B cell (primary cell): ENCODE results near the gene D2HGDH. TPM values are rescaled to one million over a fixed set of nuclear protein-coding genes. Genes with fewer than 3 reads are reported as not detected.
"Not testable (repeated sequence)": the region's sequence is repeated elsewhere in the genome, so short reads cannot be mapped to it uniquely, and the experiment has no call there.

Source experiments
- ATAC-seq: fragments of 200-7000 bp; cut with Tn5 transposase; one replicate; pipeline ENCODE4 v1.10.0; 2021; ENCODE audit warnings: low read depth, mild to moderate bottlenecking, moderate number of reproducible peaks, moderate library complexity
- CTCF ChIA-PET: fragments of 350-600 bp; sonication (Branson Sonifier 250); formaldehyde crosslinking; loops from one replicate; lab custom pipeline; 2021; ENCODE audit warnings: antibody characterized with exemption, inconsistent platforms; lab: Charles Lee
- POLR2A ChIA-PET: fragments of 350-600 bp; sonication (Branson Sonifier 250); formaldehyde crosslinking; loops from one replicate; lab custom pipeline; 2021; ENCODE audit warnings: antibody characterized with exemption; lab: Charles Lee
- DNase-seq: peaks from one replicate; pipeline ENCODE4 v3.0.0; 2013
- H2AFZ ChIP-seq: 2 replicates; pipeline ENCODE4 v1.6.1; 2012; ENCODE audit warnings: mild to moderate bottlenecking, low read depth, low read length; ENCODE audit not compliant: insufficient read depth, poor library complexity, severe bottlenecking
- H3K27ac ChIP-seq, 2 donors: 1 replicate in 1 of 2; 2 replicates in 1 of 2; pipeline ENCODE4 v1.5.1; 2012 to 2013; ENCODE audit warnings: low read length in 2 of 2, mild to moderate bottlenecking in 2 of 2, moderate library complexity in 1 of 2
- H3K27me3 ChIP-seq, 4 experiments: fragments of 200-600 bp in 1 of 4; sonication (generic) in 1 of 4; replicated peaks in 1 of 4; 1 replicate in 2 of 4; 2 replicates in 2 of 4; pipeline versions ENCODE4 v1.6.1 to v1.7.0; 2013 to 2016; ENCODE audit warnings: low read length in 3 of 4, mild to moderate bottlenecking in 2 of 4, mixed read lengths in 1 of 4, moderate library complexity in 1 of 4; ENCODE audit not compliant: insufficient read depth in 4 of 4, control insufficient read depth in 3 of 4; ENCODE audit errors: control extremely low read depth in 1 of 4
- H3K36me3 ChIP-seq, 2 experiments: replicated peaks in 1 of 2; 1 replicate in 1 of 2; 2 replicates in 1 of 2; pipeline versions ENCODE4 v1.6.1 to v1.7.1; 2013; ENCODE audit warnings: low read length in 1 of 2; ENCODE audit not compliant: insufficient read depth in 2 of 2, control insufficient read depth in 1 of 2; ENCODE audit errors: control extremely low read depth in 1 of 2, extremely low read depth in 1 of 2
- H3K4me1 ChIP-seq, 2 donors: fragments of 200-600 bp in 1 of 2; sonication (generic) in 1 of 2; 1 replicate in 1 of 2; 2 replicates in 1 of 2; pipeline versions ENCODE4 v1.5.1 to v1.6.1; 2013 to 2017; ENCODE audit warnings: low read length in 2 of 2; ENCODE audit not compliant: control insufficient read depth in 2 of 2, insufficient read depth in 2 of 2
- H3K4me2 ChIP-seq: replicated peaks from 2 replicates; pipeline ENCODE3; 2012; ENCODE audit warnings: mild to moderate bottlenecking, low read depth, low read length; ENCODE audit not compliant: poor library complexity, severe bottlenecking
- H3K4me3 ChIP-seq, 5 experiments: fragments of 200-600 bp in 1 of 5; sonication (generic) in 1 of 5; 1 replicate in 3 of 5; 2 replicates in 2 of 5; pipeline versions ENCODE4 v1.5.1 to v1.7.0; 2011 to 2016; ENCODE audit warnings: low read length in 4 of 5, mild to moderate bottlenecking in 4 of 5, low read depth in 2 of 5, control low read depth in 1 of 5, moderate library complexity in 1 of 5; ENCODE audit not compliant: insufficient read depth in 1 of 5; ENCODE audit errors: control extremely low read depth in 1 of 5, extremely low read depth in 1 of 5
- H3K79me2 ChIP-seq: fragments of 200-600 bp; sonication (generic); one replicate; pipeline ENCODE4 v1.6.0; 2016; ENCODE audit warnings: low read length; ENCODE audit not compliant: control insufficient read depth, insufficient read depth
- H3K9ac ChIP-seq: fragments of 200-600 bp; sonication (generic); 2 replicates; pipeline ENCODE4 v1.6.1; 2017; ENCODE audit warnings: mild to moderate bottlenecking, low read length, moderate library complexity
- H3K9me3 ChIP-seq, 3 donors: one replicate each; pipeline versions ENCODE4 v1.6.1 to v1.7.1; 2013; ENCODE audit warnings: low read length in 2 of 3; ENCODE audit not compliant: control insufficient read depth in 2 of 3, insufficient read depth in 1 of 3; ENCODE audit errors: control extremely low read depth in 1 of 3
- H4K20me1 ChIP-seq: 2 replicates; pipeline ENCODE4 v1.6.0; 2012; ENCODE audit warnings: mild to moderate bottlenecking, low read length; ENCODE audit not compliant: insufficient read depth, control insufficient read depth, poor library complexity, severe bottlenecking
- H3K27ac Mint-ChIP-seq: one replicate; pipeline ENCODE4 v1.8.0; 2021; ENCODE audit warnings: mixed read lengths
- H3K27me3 Mint-ChIP-seq: one replicate; pipeline ENCODE4 v1.8.0; 2021; ENCODE audit warnings: mixed read lengths
- H3K4me1 Mint-ChIP-seq: one replicate; pipeline ENCODE4 v1.8.0; 2021; ENCODE audit warnings: mixed read lengths
- H3K4me3 Mint-ChIP-seq: one replicate; pipeline ENCODE4 v1.8.0; 2021; ENCODE audit warnings: mixed read lengths
- H3K9me3 Mint-ChIP-seq: one replicate; pipeline ENCODE4 v1.8.0; 2022; ENCODE audit warnings: mixed read lengths; ENCODE audit not compliant: insufficient read depth
- CTCF ChIP-seq: fragments of 200-600 bp; IDR thresholded peaks from one replicate; pipeline ENCODE4 v1.8.0; 2022; ENCODE audit warnings: antibody characterized with exemption, mild to moderate bottlenecking
- EZH2 ChIP-seq: IDR thresholded peaks from 2 replicates; pipeline ENCODE4 v1.6.1; 2012; ENCODE audit warnings: borderline replicate concordance, low read depth, mild to moderate bottlenecking, moderate library complexity, low read length; ENCODE audit not compliant: insufficient read depth, poor library complexity, severe bottlenecking
- WGBS: methylation state at CpG from one replicate; pipeline ENCODE4 v1.1.5; 2013; ENCODE audit warnings: missing lambda C conversion rate; ENCODE audit not compliant: insufficient coverage; 5-methylcytosine and 5-hydroxymethylcytosine counted together
- intact Hi-C: fragments of 100-400 bp; cut with micrococcal nuclease; formaldehyde crosslinking; loops from one replicate; pipeline ENCODE4 v1.10.0; 2022
- polyA plus RNA-seq: library from polyadenylated mRNA; depleted of rRNA; stranded (reverse); fragments of >200 nt; gene quantifications from 2 replicates; pipeline ENCODE4 v1.2.3, GENCODE V29; 2012
- total RNA-seq, 2 donors: library from RNA; stranded (reverse); fragments of 120-200 nt in 1 of 2; gene quantifications; 1 replicate in 1 of 2; 2 replicates in 1 of 2; pipeline versions ENCODE4 v1.2.3 to v1.2.4, GENCODE V29; 2013 to 2022

D2HGDH gene
- total and polyA plus RNA-seq, 2 donors (not counting 1 experiment from before 2014, with no cell fraction given) = 44.0 to 67.7 TPM

DNA sequence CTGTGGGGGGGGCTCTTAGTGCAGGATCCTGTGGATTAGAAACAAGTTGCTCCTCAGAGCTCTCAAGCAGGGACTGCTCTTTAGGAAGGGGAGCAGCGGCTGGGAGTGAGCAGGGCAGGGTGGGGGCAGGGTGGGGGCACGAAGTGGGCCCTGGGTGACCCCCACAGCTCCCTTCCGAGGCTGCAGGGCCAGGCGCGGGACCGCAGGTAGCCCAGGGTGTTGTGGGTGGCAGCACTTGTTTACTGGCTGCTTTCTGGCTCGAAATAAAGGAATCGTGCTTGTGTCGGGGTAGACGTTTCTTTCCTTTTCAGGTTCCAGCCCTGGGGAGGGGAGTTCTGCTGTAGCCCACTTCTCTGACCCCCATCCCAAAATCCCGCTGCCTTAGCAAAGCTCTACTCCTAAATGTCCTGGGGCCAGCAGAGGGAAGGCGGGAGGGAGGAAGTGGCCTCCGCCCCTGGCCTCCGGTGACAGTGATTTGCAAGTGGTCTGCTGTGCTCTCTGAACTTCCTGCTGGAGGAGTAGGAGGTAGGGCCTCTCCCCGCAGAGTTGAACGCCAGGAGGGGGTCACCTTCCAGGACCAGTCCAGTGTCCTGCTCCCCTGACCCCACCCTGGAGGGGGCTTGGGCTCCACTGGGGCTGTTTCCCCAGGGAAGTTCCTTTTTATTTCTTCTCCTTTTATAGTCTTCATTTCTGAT lies 82.8 kb downstream of the D2HGDH start:
- peaks cover 17% of the 10 kb centered on the region for H3K4me1 Mint-ChIP-seq
- ATAC-seq (no peak), DNase-seq (peak; percentile 38)
- Histone ChIP-seq H2AFZ (no peak overlapping the region), H3K36me3 (no peaks in the 10 kb centered on the region), H3K79me2 (no peaks in the 10 kb centered on the region), H3K9ac (no peak overlapping the region), H3K4me1 (peaks cover 10 to 30% of the 10 kb centered on the region in 2 donors), H3K4me2 (peak overlapping the region; percentile 48), H4K20me1 (no peaks in the 10 kb centered on the region), H3K4me3 (no peak overlapping the region), H3K27ac (no peak overlapping the region), H3K27me3 (peaks cover 0 to 22% (median under 1%) of the 10 kb centered on the region in 4 experiments), H3K9me3 (peaks cover 0 to 15% (median 0%) of the 10 kb centered on the region in 3 donors)
- POLR2A ChIA-PET = no interaction called here
- no peak for TF ChIP-seq EZH2
- TF ChIP-seq CTCF = no peak
- intact Hi-C loops = no loop called here
- CTCF ChIA-PET = no interaction called here
- peak overlapping the region; percentile 10 for H3K27ac Mint-ChIP-seq
- no peaks in the 10 kb centered on the region for H3K9me3 Mint-ChIP-seq
- WGBS = 5% methylated on average over 14 of the region's 16 CpGs
- H3K4me3 Mint-ChIP-seq = no peak overlapping the region
- peaks cover 15% of the 10 kb centered on the region for H3K27me3 Mint-ChIP-seq

GRCh38 chr2:241817821-241818215 lies 83.4 kb downstream of the D2HGDH start:
- Histone ChIP-seq H3K27me3 (peaks cover 0 to 22% (median 2%) of the 10 kb centered on the region in 4 experiments), H3K4me1 (peaks cover 10 to 30% of the 10 kb centered on the region in 2 donors), H3K9me3 (peaks cover 0 to 15% (median 0%) of the 10 kb centered on the region in 3 donors)
- H3K27ac Mint-ChIP-seq, H3K9me3 Mint-ChIP-seq, POLR2A ChIA-PET, intact Hi-C loops, CTCF ChIA-PET, H4K20me1 ChIP-seq, H3K4me3 Mint-ChIP-seq, DNase-seq, H3K4me3 ChIP-seq, H3K79me2 ChIP-seq, H3K9ac ChIP-seq, ATAC-seq, H3K36me3 ChIP-seq, H3K4me2 ChIP-seq, H3K27ac ChIP-seq, H2AFZ ChIP-seq: not testable (repeated sequence)
- peaks cover 20% of the 10 kb centered on the region for H3K27me3 Mint-ChIP-seq
- H3K4me1 Mint-ChIP-seq = peaks cover 17% of the 10 kb centered on the region
- WGBS = 58% methylated on average over 8 of the region's 10 CpGs

Other genes starting within 250 kb of the D2HGDH start
- gene STK25, start 226.0 kb upstream of the D2HGDH start, total RNA-seq = 183 TPM in 2 replicates
- 378 and 418 TPM in 2 replicates for gene STK25, start 226.0 kb upstream of the D2HGDH start, polyA plus RNA-seq
- gene BOK, start 175.9 kb upstream of the D2HGDH start, total RNA-seq = 0.10 TPM in 2 replicates
- 0.12 and 0.22 TPM in 2 replicates for gene BOK, start 175.9 kb upstream of the D2HGDH start, polyA plus RNA-seq
- 26.5 and 29.9 TPM in 2 replicates for gene THAP4, start 97.5 kb upstream of the D2HGDH start, total RNA-seq
- gene THAP4, start 97.5 kb upstream of the D2HGDH start, polyA plus RNA-seq = 26.8 and 41.0 TPM in 2 replicates
- gene ATG4B, start 96.9 kb upstream of the D2HGDH start, total RNA-seq = 130 and 145 TPM in 2 replicates
- 130 and 161 TPM in 2 replicates for gene ATG4B, start 96.9 kb upstream of the D2HGDH start, polyA plus RNA-seq
- gene DTYMK, start 47.8 kb upstream of the D2HGDH start, total RNA-seq = 20.7 and 26.3 TPM in 2 replicates
- gene DTYMK, start 47.8 kb upstream of the D2HGDH start, polyA plus RNA-seq = 16.3 and 19.5 TPM in 2 replicates
- gene ING5, start 32.6 kb upstream of the D2HGDH start, total RNA-seq = 82.9 and 91.1 TPM in 2 replicates
- gene ING5, start 32.6 kb upstream of the D2HGDH start, polyA plus RNA-seq = 70.7 and 75.9 TPM in 2 replicates
- gene GAL3ST2, start 42.2 kb downstream of the D2HGDH start, total RNA-seq = 0.51 TPM in 1 of 2 replicates, not detected in the other
- 0.10 and 0.30 TPM in 2 replicates for gene GAL3ST2, start 42.2 kb downstream of the D2HGDH start, polyA plus RNA-seq
- 0.29 TPM in 1 of 2 replicates, not detected in the other for gene NEU4, start 74.6 kb downstream of the D2HGDH start, total RNA-seq
- 0.19 and 1.6 TPM in 2 replicates for gene NEU4, start 74.6 kb downstream of the D2HGDH start, polyA plus RNA-seq
- gene PDCD1, start 124.3 kb downstream of the D2HGDH start, total RNA-seq = 0.87 and 1.3 TPM in 2 replicates
- 0.28 and 0.29 TPM in 2 replicates for gene PDCD1, start 124.3 kb downstream of the D2HGDH start, polyA plus RNA-seq
- gene RTP5, start 135.1 kb downstream of the D2HGDH start, total RNA-seq = not detected in 2 replicates
- gene RTP5, start 135.1 kb downstream of the D2HGDH start, polyA plus RNA-seq = 0.30 TPM in 1 of 2 replicates, not detected in the other